ENCODE data around the gene PARD3. TPM values are rescaled to one million over a fixed set of nuclear protein-coding genes. Genes with fewer than 3 reads are reported as not detected.

PARD3 gene
- total RNA-seq, 1 experiment from 2014 or later: 46.3 TPM

- no TSS peak for BruUV-seq (replicated peaks)
- Histone ChIP-seq H3K9me2 (ENCODE audit: insufficient read depth) (0 out of 2 replicates have a peak, but pooled peaks cover 4% of the 10 kb centered on the region), H2AFZ (ENCODE audit: low read depth, low read length, poor library complexity, severe bottlenecking) (no peak overlapping the region)
These were observed 309.8 kb downstream of the PARD3 start for GRCh38 chr10:34505338-34505737.

More at GRCh38 chr10:34505338-34505737, 309.8 kb downstream of the PARD3 start:
- ChIA-PET RAD21 (ENCODE audit: low non-redundant PET in 1 of 2, low total read pairs in 2 of 2, uncharacterized antibody in 2 of 2, unreplicated experiment in 2 of 2) (interaction anchor here in 1 of 2 experiments (0.6 kb wide), 1 partner anchor 162 kb away, joined by 3 read pairs; no protein-coding TSS in a partner anchor), CTCF (no interaction called here), POLR2A (interaction anchor here (0.7 kb wide), 1 partner anchor 21 kb away, joined by 3 read pairs; no protein-coding TSS in a partner anchor)
- peak overlapping the region; percentile 18; the same call in 1 of the 2 replicates for H3K27ac ChIP-seq (ENCODE audit: low read depth, low read length)
- DNase-seq (ENCODE audit: low read depth, low spot score) (no peak), ATAC-seq (peak; percentile 50)
- peak overlapping the region in 1 of 2 experiments; percentile 9; a peak in 2 of 4 replicates for H3K4me3 ChIP-seq (replicated peaks in 1 of 2; ENCODE audit: low read depth in 1 of 2, low read length in 2 of 2)
- no peaks in the 10 kb centered on the region; the same call in 1 of the 2 replicates for H3K79me2 ChIP-seq (ENCODE audit: insufficient read depth, low read length)
- intact Hi-C loops (cut with micrococcal nuclease): no loop called here
- peak overlapping the region; percentile 62 for H3K4me2 ChIP-seq (ENCODE audit: low read length)
- no peaks in the 10 kb centered on the region for H4K20me1 ChIP-seq (ENCODE audit: insufficient read depth)
- no peaks in the 10 kb centered on the region for H3K27me3 ChIP-seq (ENCODE audit: insufficient read depth, low read length)
- H3K36me3 ChIP-seq (ENCODE audit: control insufficient read depth in 1 of 2, insufficient read depth in 2 of 2, low read length in 2 of 2): no peaks in the 10 kb centered on the region
- TF ChIP-seq CTCF (IDR thresholded peaks at IDR 0.05 in 2 of 3, conservative IDR thresholded peaks at IDR 0.05 in 1 of 3; ENCODE audit: borderline replicate concordance in 1 of 3, insufficient read depth in 1 of 3, low read depth in 2 of 3, low read length in 2 of 3): no peak
- peak; percentile 29 for TF ChIP-seq TCF7L2 (IDR thresholded peaks at IDR 0.05; ENCODE audit: borderline replicate concordance, extremely low read depth, insufficient read depth, insufficient read length)
- no peak for TF ChIP-seq ZBTB33 (IDR thresholded peaks at IDR 0.05; ENCODE audit: extremely low read depth, insufficient replicate concordance, low read length)
- TF ChIP-seq EZH2 (IDR thresholded peaks at IDR 0.05): no peak
- TF ChIP-seq, protein P1, sequence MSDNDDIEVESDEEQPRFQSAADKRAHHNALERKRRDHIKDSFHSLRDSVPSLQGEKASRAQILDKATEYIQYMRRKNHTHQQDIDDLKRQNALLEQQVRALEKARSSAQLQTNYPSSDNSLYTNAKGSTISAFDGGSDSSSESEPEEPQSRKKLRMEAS (IDR thresholded peaks at IDR 0.05): peak; percentile 37; the same call in 1 of the 2 replicates
- no peak for TF ChIP-seq EZH2phosphoT487 (IDR thresholded peaks at IDR 0.05; ENCODE audit: borderline replicate concordance)
- TF ChIP-seq CBX3 (IDR thresholded peaks at IDR 0.05; ENCODE audit: low read depth): no peak
- no peak for TF ChIP-seq POLR2A (IDR thresholded peaks at IDR 0.05; ENCODE audit: borderline replicate concordance, extremely low read depth, insufficient read depth, insufficient read length)
- TF ChIP-seq SP1 (IDR thresholded peaks at IDR 0.05; ENCODE audit: low read depth): 0 out of 2 replicates have a peak, but pooled peaks have one; percentile 24
- no peak; the same call in 1 of the 2 replicates for TF ChIP-seq FOSL1 (IDR thresholded peaks at IDR 0.05; ENCODE audit: low read depth)
- TF ChIP-seq ZFX (IDR thresholded peaks at IDR 0.05): no peak
- no peak; the same call in 1 of the 2 replicates for TF ChIP-seq JUND (IDR thresholded peaks at IDR 0.05)
- TF ChIP-seq, protein P2, sequence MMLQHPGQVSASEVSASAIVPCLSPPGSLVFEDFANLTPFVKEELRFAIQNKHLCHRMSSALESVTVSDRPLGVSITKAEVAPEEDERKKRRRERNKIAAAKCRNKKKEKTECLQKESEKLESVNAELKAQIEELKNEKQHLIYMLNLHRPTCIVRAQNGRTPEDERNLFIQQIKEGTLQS (IDR thresholded peaks at IDR 0.05): no peak
- TF ChIP-seq YY1 (IDR thresholded peaks at IDR 0.05; ENCODE audit: extremely low read depth, insufficient replicate concordance, low read depth, low read length): no peak
- TF ChIP-seq SIN3A (IDR thresholded peaks at IDR 0.05; ENCODE audit: low read depth): no peak
- peak; percentile 57; the same call in 1 of the 2 replicates for TF ChIP-seq CEBPB (IDR thresholded peaks at IDR 0.05; ENCODE audit: low read depth)
- peaks cover 15 to 27% of the 10 kb centered on the region in 2 experiments for H3K4me1 ChIP-seq (ENCODE audit: control insufficient read depth in 1 of 2, insufficient read depth in 2 of 2, low read length in 2 of 2)
- no peaks in the 10 kb centered on the region for H3K9me3 ChIP-seq (ENCODE audit: control insufficient read depth in 1 of 2, insufficient read depth in 1 of 2, low read depth in 1 of 2, low read length in 2 of 2)
- H3K9ac ChIP-seq (ENCODE audit: low read length): peak overlapping the region; percentile 44

Data from HCT116 (cell line).